Activated CD4-positive, alpha-beta memory T cell treated with anti-CD3 and anti-CD28 coated beads for 36 hours (primary cell): ENCODE measurements around the gene P2RY8. TPM values are rescaled to one million over a fixed set of nuclear protein-coding genes. Genes with fewer than 3 reads are reported as not detected.
"Not testable (repeated sequence)": the region's sequence is repeated elsewhere in the genome, so short reads cannot be mapped to it uniquely, and the experiment has no call there.

ENCODE experiments used
- CTCF ChIA-PET: fragments of 350-600 bp; sonication (Branson Sonifier 250); formaldehyde crosslinking; loops from one replicate; lab custom pipeline; 2021; ENCODE audit warnings: antibody characterized with exemption, inconsistent platforms; lab: Charles Lee
- POLR2A ChIA-PET: fragments of 350-600 bp; sonication (Branson Sonifier 250); formaldehyde crosslinking; loops from one replicate; lab custom pipeline; 2021; ENCODE audit warnings: antibody characterized with exemption; lab: Charles Lee
- DNase-seq: peaks from one replicate; pipeline ENCODE4 v3.0.0-alpha.2; 2020
- H3K27ac Mint-ChIP-seq: one replicate; pipeline ENCODE4 v1.8.0; 2021; ENCODE audit warnings: mixed read lengths
- H3K27me3 Mint-ChIP-seq: one replicate; pipeline ENCODE4 v1.8.0; 2021; ENCODE audit warnings: mixed read lengths
- H3K36me3 Mint-ChIP-seq: one replicate; pipeline ENCODE4 v1.8.0; 2021; ENCODE audit warnings: mixed read lengths
- H3K4me1 Mint-ChIP-seq: one replicate; pipeline ENCODE4 v1.8.0; 2021; ENCODE audit warnings: low read depth, mixed read lengths
- H3K4me3 Mint-ChIP-seq: one replicate; pipeline ENCODE4 v1.8.0; 2021; ENCODE audit warnings: mild to moderate bottlenecking, mixed read lengths
- H3K9me3 Mint-ChIP-seq: one replicate; pipeline ENCODE4 v1.8.0; 2021; ENCODE audit warnings: mixed read lengths
- intact Hi-C: fragments of 100-400 bp; cut with micrococcal nuclease; formaldehyde crosslinking; loops from one replicate; pipeline ENCODE4 v1.15.1; 2023
- total RNA-seq, 2 experiments: library from RNA; stranded (reverse); gene quantifications; one replicate each; pipeline ENCODE4 v1.2.3, GENCODE V29; 2021

The P2RY8 gene
- total RNA-seq, 2 experiments from 2014 or later = 30.2 to 32.7 TPM

GRCh38 chrX:1450361-1451161, 86.4 kb downstream of the P2RY8 start:
- H3K27ac Mint-ChIP-seq = no peak overlapping the region
- peak; percentile 11 for DNase-seq

DNA sequence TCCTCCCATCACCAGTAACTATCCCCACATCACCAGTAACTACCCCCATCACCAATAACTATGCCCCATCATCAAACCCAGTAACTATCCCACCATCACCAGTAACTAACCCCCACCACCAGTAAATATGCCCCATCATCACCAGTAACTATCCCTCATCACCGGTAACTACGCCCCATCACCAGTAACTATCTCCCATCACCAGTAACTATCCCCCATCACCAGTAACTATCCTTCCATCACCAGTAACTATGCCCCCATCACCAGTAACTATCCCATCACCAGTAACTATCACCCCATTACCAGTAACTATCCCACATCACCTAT, 87.2 kb downstream of the P2RY8 start:
- DNase-seq = peak; percentile 3
- Mint-ChIP-seq H3K27ac (no peak overlapping the region), H3K36me3 (peaks cover 47% of the 10 kb centered on the region), H3K9me3 (peaks cover 32% of the 10 kb centered on the region), H3K27me3 (no peaks in the 10 kb centered on the region), H3K4me3 (no peak overlapping the region), H3K4me1 (peaks cover 14% of the 10 kb centered on the region)
- intact Hi-C loops = loop anchor here (5.0 kb wide), 2 partner anchors 127 to 242 kb away; no protein-coding TSS in a partner anchor
- CTCF ChIA-PET = no interaction called here
- POLR2A ChIA-PET = no interaction called here

More at GRCh38 chrX:1450361-1451161, 86.4 kb downstream of the P2RY8 start:
- H3K4me1 Mint-ChIP-seq = peaks cover 15% of the 10 kb centered on the region
- ChIA-PET POLR2A (no interaction called here), CTCF (no interaction called here)
- intact Hi-C loops = loop anchor here (5.0 kb wide), 2 partner anchors 128 to 243 kb away; no protein-coding TSS in a partner anchor
- peaks cover 29% of the 10 kb centered on the region for H3K9me3 Mint-ChIP-seq
- peaks cover 40% of the 10 kb centered on the region for H3K36me3 Mint-ChIP-seq
- no peak overlapping the region for H3K4me3 Mint-ChIP-seq
- H3K27me3 Mint-ChIP-seq = no peaks in the 10 kb centered on the region

DNA sequence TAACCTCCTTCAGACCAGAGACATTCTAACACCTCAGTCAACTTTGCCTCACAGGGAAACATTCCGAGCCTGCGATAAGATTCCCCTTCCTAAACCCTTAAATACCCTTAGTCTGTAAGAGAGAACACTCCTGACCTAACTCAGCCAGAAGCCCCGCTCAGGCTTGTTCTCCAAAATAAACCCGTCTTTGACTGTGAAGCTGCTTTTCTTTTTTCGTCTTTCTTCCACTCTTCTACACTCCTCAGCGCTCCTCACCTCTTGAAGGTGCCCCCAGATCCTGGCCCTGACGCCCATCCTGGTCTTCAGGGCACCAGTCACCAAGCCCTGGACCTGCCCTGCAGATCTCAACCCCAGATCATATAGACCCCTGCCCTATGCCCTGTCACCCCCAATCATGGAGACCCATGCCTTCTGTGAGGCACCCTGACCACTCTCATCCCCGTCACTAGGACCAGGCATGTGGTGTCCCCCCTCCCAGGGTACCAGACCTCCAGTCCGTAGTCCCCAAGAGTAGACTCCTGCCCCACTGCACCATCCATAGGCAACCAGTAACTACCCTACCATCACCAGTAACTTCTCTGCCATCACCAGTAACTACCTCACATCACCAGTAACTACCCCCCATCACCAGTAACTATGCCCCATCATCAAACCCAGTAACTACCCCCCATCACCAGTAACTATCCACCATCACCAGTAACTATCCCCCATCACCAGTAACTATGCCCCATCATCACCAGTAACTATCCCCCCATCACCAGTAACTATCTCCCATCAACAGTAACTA, 87.8 kb downstream of the P2RY8 start:
- H3K27me3 Mint-ChIP-seq = no peaks in the 10 kb centered on the region
- peaks cover 37% of the 10 kb centered on the region for H3K9me3 Mint-ChIP-seq
- H3K36me3 Mint-ChIP-seq = peaks cover 52% of the 10 kb centered on the region
- intact Hi-C loops = no loop called here
- ChIA-PET CTCF (no interaction called here), POLR2A (no interaction called here)
- H3K4me1 Mint-ChIP-seq = peaks cover 13% of the 10 kb centered on the region
- DNase-seq = peak; percentile 7
- no peak overlapping the region for H3K27ac Mint-ChIP-seq
- no peak overlapping the region for H3K4me3 Mint-ChIP-seq

GRCh38 chrX:1448573-1449001, 88.4 kb downstream of the P2RY8 start:
- intact Hi-C loops, H3K27me3 Mint-ChIP-seq, DNase-seq, H3K4me3 Mint-ChIP-seq, POLR2A ChIA-PET, CTCF ChIA-PET: not testable (repeated sequence)
- Mint-ChIP-seq H3K27ac (peak overlapping the region; percentile 34), H3K36me3 (peaks cover 57% of the 10 kb centered on the region), H3K4me1 (peaks cover 13% of the 10 kb centered on the region), H3K9me3 (peaks cover 43% of the 10 kb centered on the region)

DNA sequence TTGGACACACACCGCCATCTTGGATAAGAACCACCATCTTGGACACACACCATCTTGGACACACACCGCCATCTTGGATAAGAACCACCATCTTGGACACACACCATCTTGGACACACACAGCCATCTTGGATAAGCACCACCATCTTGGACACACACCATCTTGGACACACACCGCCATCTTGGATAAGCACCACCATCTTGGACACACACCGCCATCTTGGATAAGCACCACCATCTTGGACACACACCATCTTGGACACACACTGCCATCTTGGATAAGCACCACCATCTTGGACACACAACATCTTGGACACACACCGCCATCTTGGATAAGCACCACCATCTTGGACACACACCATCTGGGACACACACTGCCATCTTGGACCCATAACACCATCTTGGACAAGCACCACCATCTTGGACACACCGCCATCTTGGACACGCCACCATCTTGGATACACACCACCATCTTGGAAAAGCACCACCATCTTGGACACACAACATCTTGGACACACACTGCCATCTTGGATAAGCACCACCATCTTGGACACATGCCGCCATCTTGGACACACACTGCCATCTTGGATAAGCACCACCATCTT, 88.9 kb downstream of the P2RY8 start:
- intact Hi-C loops, POLR2A ChIA-PET, H3K4me3 Mint-ChIP-seq, CTCF ChIA-PET, H3K27me3 Mint-ChIP-seq: not testable (repeated sequence)
- H3K27ac Mint-ChIP-seq = peak overlapping the region; percentile 34
- peak; percentile 10 for DNase-seq
- H3K9me3 Mint-ChIP-seq = peaks cover 46% of the 10 kb centered on the region
- peaks cover 60% of the 10 kb centered on the region for H3K36me3 Mint-ChIP-seq
- H3K4me1 Mint-ChIP-seq = peaks cover 13% of the 10 kb centered on the region

GRCh38 chrX:1446984-1447968, 89.7 kb downstream of the P2RY8 start:
- CTCF ChIA-PET = not testable (repeated sequence)
- H3K27ac Mint-ChIP-seq = peak overlapping the region; percentile 23

DNA sequence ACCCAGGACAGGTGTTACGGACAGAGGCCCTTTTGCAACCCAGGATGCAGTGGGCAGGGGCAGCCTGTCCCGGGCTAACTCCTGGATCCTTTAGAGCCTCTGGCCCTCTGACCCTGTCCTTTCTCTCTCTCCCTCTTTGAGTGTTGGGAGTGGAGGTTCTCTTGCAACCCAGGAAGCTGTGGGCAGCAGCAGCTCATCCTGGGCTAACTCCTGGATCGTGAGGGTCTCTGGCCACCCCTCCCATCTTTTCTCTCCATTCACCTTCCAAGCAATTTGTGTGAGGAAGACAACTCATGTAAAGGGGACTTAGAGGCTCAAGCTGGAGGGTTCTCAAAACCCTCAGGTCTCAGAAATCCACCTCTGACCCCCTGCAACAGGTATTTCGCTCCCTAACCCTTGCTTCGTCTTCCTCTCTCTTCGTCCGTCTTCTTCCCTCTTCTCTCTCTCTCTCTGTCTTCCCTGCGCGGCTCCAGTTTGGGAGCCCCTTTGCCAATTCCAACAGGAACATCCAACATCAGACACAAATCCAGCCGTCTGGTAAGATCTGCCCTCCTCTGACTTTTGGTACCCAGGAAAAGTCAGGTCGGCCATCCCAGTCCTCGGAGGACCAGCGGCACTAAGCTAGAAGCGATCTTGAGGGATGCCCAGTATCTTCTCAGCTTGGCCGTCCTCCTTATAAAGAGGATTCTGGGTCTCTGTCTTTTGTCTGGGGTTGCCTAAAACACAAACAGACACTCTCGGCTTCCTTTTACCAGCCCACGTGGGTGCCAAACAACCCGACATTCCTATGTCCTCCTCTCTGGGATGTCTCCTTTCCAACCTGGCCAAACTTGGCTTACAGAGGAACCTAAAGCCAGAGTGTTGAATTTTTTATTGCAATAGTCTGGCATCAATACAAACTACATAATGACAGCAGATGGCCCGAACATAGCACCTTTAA, 92.2 kb downstream of the P2RY8 start:
- ChIA-PET POLR2A (no interaction called here), CTCF (no interaction called here)
- intact Hi-C loops = no loop called here
- H3K4me1 Mint-ChIP-seq = peaks cover 4% of the 10 kb centered on the region
- no peaks in the 10 kb centered on the region for H3K27me3 Mint-ChIP-seq
- no peak overlapping the region for H3K27ac Mint-ChIP-seq
- H3K4me3 Mint-ChIP-seq = no peak overlapping the region
- H3K9me3 Mint-ChIP-seq = peaks cover 49% of the 10 kb centered on the region
- peaks cover 66% of the 10 kb centered on the region for H3K36me3 Mint-ChIP-seq
- peak; percentile 4 for DNase-seq

More at GRCh38 chrX:1446984-1447968, 89.7 kb downstream of the P2RY8 start:
- Mint-ChIP-seq H3K4me1 (peaks cover 13% of the 10 kb centered on the region), H3K9me3 (peaks cover 49% of the 10 kb centered on the region), H3K36me3 (peaks cover 66% of the 10 kb centered on the region)
- H3K27me3 Mint-ChIP-seq, intact Hi-C loops, H3K4me3 Mint-ChIP-seq, POLR2A ChIA-PET: not testable (repeated sequence)
- peak; percentile 9 for DNase-seq

DNA sequence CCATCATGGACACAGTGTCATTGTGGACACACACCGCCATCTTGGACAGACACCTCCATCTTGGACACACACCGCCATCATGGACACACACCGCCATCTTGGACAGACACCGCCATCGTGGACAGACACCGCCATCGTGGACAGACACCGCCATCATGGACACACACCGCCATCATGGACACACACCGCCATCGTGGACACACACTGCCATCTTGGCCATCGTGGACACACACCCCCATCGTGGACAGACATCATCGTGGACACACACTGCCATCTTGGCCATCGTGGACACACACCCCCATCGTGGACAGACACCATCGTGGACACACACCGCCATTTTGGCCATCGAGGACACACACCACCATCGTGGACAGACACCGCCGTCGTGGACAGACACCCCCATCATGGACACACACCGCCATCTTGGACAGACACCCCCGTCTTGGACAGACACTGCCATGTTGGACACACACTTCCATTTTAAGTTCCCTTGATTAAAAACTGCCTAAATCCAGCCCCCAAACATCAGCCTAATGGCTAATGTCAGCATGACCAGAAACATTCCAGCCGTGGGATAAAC, 93.4 kb downstream of the P2RY8 start:
- Mint-ChIP-seq H3K9me3 (peaks cover 40% of the 10 kb centered on the region), H3K4me1 (peaks cover 3% of the 10 kb centered on the region), H3K27ac (peak overlapping the region; percentile 23), H3K27me3 (no peaks in the 10 kb centered on the region), H3K4me3 (no peak overlapping the region), H3K36me3 (peaks cover 58% of the 10 kb centered on the region)
- ChIA-PET POLR2A (no interaction called here), CTCF (no interaction called here)
- peak; percentile 7 for DNase-seq
- intact Hi-C loops = no loop called here

DNA sequence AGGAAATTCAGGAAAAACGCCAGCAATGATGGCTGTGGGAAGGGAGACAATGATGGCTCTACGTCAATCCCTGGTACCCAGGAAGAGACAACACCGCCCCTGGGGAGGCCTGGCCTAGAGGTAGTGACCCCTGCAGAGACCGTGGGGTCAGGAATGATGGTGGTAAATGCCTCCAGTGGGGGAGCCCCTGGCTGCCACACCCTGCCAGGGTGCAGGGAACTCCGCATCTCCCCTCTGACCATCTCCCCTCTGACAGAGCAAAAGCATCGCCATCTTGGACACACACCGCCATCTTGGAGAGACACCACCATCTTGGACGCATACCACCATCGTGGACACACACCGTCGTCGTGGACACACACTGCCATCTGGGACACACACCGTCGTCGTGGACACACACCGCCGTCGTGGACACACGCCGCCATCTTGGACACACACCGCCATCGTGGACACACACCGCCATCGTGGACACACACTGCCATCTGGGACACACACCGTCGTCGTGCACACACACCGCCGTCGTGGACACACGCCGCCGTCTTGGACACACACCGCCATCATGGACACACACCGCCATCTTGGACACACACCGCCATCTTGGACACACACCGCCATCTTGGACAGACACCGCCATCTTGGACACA, 94.1 kb downstream of the P2RY8 start:
- H3K27ac Mint-ChIP-seq = no peak overlapping the region
- no peaks in the 10 kb centered on the region for H3K27me3 Mint-ChIP-seq
- ChIA-PET CTCF (no interaction called here), POLR2A (no interaction called here)
- peaks cover 58% of the 10 kb centered on the region for H3K36me3 Mint-ChIP-seq
- peak; percentile 5 for DNase-seq
- peaks cover 3% of the 10 kb centered on the region for H3K4me1 Mint-ChIP-seq
- intact Hi-C loops = no loop called here
- H3K4me3 Mint-ChIP-seq = no peak overlapping the region
- H3K9me3 Mint-ChIP-seq = peaks cover 33% of the 10 kb centered on the region

- DNase-seq = peak; percentile 6
Measured at GRCh38 chrX:1442016-1442665, 94.8 kb downstream of the P2RY8 start.

More at GRCh38 chrX:1442016-1442665, 94.8 kb downstream of the P2RY8 start:
- H3K9me3 Mint-ChIP-seq = peaks cover 26% of the 10 kb centered on the region
- H3K36me3 Mint-ChIP-seq = peaks cover 58% of the 10 kb centered on the region
- no peak overlapping the region for H3K27ac Mint-ChIP-seq
- H3K4me1 Mint-ChIP-seq = peaks cover 3% of the 10 kb centered on the region
- intact Hi-C loops = no loop called here
- H3K4me3 Mint-ChIP-seq = no peak overlapping the region
- CTCF ChIA-PET = no interaction called here
- POLR2A ChIA-PET = no interaction called here
- H3K27me3 Mint-ChIP-seq = no peaks in the 10 kb centered on the region
